ENCODE data around the gene FAM76A.

DNA sequence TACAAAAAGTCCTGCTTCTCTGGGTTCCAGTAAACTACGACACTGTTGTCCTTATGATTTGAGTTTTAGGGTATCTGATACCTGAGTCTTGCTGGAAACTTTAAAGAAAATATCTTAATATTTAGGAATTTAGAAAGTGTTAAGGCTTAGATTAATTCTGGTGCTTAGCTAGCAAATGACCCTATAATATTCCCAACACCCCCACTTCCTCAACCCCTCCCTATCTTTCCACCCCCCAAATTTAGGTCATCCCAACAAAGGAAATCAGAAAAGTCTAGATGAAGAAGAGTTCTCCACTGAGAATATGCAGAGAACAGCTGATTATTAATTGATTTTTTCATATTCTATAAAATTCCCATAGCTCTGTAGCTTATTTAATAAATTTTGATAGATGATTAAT is 58.9 kb downstream of the FAM76A start:
- TF ChIP-seq, protein P1, sequence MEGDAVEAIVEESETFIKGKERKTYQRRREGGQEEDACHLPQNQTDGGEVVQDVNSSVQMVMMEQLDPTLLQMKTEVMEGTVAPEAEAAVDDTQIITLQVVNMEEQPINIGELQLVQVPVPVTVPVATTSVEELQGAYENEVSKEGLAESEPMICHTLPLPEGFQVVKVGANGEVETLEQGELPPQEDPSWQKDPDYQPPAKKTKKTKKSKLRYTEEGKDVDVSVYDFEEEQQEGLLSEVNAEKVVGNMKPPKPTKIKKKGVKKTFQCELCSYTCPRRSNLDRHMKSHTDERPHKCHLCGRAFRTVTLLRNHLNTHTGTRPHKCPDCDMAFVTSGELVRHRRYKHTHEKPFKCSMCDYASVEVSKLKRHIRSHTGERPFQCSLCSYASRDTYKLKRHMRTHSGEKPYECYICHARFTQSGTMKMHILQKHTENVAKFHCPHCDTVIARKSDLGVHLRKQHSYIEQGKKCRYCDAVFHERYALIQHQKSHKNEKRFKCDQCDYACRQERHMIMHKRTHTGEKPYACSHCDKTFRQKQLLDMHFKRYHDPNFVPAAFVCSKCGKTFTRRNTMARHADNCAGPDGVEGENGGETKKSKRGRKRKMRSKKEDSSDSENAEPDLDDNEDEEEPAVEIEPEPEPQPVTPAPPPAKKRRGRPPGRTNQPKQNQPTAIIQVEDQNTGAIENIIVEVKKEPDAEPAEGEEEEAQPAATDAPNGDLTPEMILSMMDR (IDR thresholded peaks at IDR 0.05), result no peak
- no peak for TF ChIP-seq POLR2A (IDR thresholded peaks at IDR 0.05)

All from right lobe of liver (tissue), 4 donors.